Bronchial epithelial cell (primary cell): ENCODE data around the gene OPCML. TPM values are rescaled to one million over a fixed set of nuclear protein-coding genes. Genes with fewer than 3 reads are reported as not detected.

ENCODE experiments used
- DNase-seq: peaks from one replicate; pipeline ENCODE4 v3.0.0-alpha.2; 2010; ENCODE audit warnings: low read depth
- FAIRE-seq: peaks from 2 replicates; lab custom pipeline; 2011; peaks lifted over from hg19 to GRCh38; lab: Jason Lieb, UNC
- H3K27me3 ChIP-seq: 2 replicates; pipeline ENCODE4 v1.5.1; 2011; ENCODE audit warnings: low read length; ENCODE audit not compliant: control insufficient read depth, insufficient read depth
- H3K36me3 ChIP-seq: 2 replicates; pipeline ENCODE4 v1.5.1; 2011; ENCODE audit warnings: low read length; ENCODE audit not compliant: control insufficient read depth, insufficient read depth
- H3K4me3 ChIP-seq: 2 replicates; pipeline ENCODE4 v1.5.1; 2011; ENCODE audit warnings: mild to moderate bottlenecking, low read depth, low read length, control low read depth
- total RNA-seq: library from RNA; depleted of rRNA; stranded (reverse); fragments of >200 nt; gene quantifications from 2 replicates; pipeline ENCODE4 v1.2.1, GENCODE V29; 2014
- TF ChIP-seq, protein P1 (sequence below): IDR thresholded peaks from 2 replicates; pipeline ENCODE4 v1.5.1; 2011; ENCODE audit warnings: mild to moderate bottlenecking, moderate library complexity, low read length, control low read depth, inconsistent platforms; ENCODE audit not compliant: insufficient read depth, severe bottlenecking

The OPCML gene
- total RNA-seq, 1 donor from 2014 or later: not detected

- TF ChIP-seq, protein P1, sequence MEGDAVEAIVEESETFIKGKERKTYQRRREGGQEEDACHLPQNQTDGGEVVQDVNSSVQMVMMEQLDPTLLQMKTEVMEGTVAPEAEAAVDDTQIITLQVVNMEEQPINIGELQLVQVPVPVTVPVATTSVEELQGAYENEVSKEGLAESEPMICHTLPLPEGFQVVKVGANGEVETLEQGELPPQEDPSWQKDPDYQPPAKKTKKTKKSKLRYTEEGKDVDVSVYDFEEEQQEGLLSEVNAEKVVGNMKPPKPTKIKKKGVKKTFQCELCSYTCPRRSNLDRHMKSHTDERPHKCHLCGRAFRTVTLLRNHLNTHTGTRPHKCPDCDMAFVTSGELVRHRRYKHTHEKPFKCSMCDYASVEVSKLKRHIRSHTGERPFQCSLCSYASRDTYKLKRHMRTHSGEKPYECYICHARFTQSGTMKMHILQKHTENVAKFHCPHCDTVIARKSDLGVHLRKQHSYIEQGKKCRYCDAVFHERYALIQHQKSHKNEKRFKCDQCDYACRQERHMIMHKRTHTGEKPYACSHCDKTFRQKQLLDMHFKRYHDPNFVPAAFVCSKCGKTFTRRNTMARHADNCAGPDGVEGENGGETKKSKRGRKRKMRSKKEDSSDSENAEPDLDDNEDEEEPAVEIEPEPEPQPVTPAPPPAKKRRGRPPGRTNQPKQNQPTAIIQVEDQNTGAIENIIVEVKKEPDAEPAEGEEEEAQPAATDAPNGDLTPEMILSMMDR: no peak
- FAIRE-seq (no peak), DNase-seq (no peak)
- no peaks in the 10 kb centered on the region for H3K36me3 ChIP-seq
- no peaks in the 10 kb centered on the region for H3K27me3 ChIP-seq
- no peak overlapping the region for H3K4me3 ChIP-seq
These were observed 320.1 kb downstream of the OPCML start for GRCh38 chr11:133212201-133212600.

GRCh38 chr11:133207995-133208394 is 324.3 kb downstream of the OPCML start:
- Histone ChIP-seq H3K4me3 (no peak overlapping the region), H3K27me3 (no peaks in the 10 kb centered on the region), H3K36me3 (no peaks in the 10 kb centered on the region)
- DNase-seq: no peak
- no peak for FAIRE-seq
- TF ChIP-seq, protein P1: no peak

- no peaks in the 10 kb centered on the region for H3K27me3 ChIP-seq
These were observed 325.8 kb downstream of the OPCML start for GRCh38 chr11:133206313-133207005.

DNA sequence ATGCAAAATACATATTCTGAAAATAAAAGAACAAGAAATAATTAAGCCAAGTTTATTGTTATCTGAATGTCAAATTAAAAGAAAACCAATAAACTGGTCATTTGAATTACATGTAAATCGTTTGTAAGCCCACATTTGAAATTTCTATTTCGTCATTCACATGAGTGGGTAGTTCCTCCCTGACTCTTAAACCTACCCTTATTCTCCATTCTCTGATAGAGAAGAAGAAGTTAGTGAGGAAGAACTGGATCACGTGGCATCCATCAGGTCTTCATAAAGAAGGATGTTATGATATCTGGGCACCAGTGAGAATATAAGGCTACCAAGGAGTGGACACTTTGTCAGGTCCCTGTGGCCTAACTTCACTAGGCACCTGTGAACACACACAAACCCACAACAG is 328.1 kb downstream of the OPCML start:
- TF ChIP-seq, protein P1: no peak
- Histone ChIP-seq H3K36me3 (no peaks in the 10 kb centered on the region), H3K27me3 (no peaks in the 10 kb centered on the region), H3K4me3 (no peak overlapping the region)
- DNase-seq (no peak), FAIRE-seq (no peak)

More at GRCh38 chr11:133206313-133207005, 325.8 kb downstream of the OPCML start:
- TF ChIP-seq, protein P1: no peak
- no peak for FAIRE-seq
- H3K36me3 ChIP-seq: no peaks in the 10 kb centered on the region
- no peak for DNase-seq
- no peak overlapping the region for H3K4me3 ChIP-seq

DNA sequence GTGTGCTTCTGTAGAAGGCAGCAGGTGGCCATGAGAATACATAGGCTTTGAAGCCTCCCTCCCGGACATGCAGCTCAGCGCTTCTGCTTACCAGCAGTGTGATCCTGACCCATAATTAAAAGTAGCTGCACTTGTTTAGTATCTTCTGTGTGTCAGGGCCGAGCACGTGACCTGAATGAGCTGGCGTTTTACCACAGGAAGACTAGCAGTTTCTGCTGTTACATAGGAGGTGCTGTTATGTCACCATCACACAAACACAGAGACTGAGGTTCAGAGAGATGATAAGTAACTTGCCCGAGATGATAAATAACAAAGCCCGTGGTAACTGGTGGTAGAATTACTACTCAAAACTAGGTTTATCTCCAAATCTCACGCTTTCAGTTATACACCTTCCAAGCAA is 329.5 kb downstream of the OPCML start:
- TF ChIP-seq, protein P1: no peak
- H3K4me3 ChIP-seq: no peak overlapping the region
- no peaks in the 10 kb centered on the region for H3K36me3 ChIP-seq
- no peak for DNase-seq
- H3K27me3 ChIP-seq: no peaks in the 10 kb centered on the region
- FAIRE-seq: no peak

- H3K36me3 ChIP-seq: no peaks in the 10 kb centered on the region
- FAIRE-seq (peak; percentile 50), DNase-seq (no peak)
- H3K27me3 ChIP-seq: no peaks in the 10 kb centered on the region
- H3K4me3 ChIP-seq: no peak overlapping the region
- TF ChIP-seq, protein P1: no peak
These were observed 333.9 kb downstream of the OPCML start for GRCh38 chr11:133198438-133198837.
